ENCODE data around the gene CAPN14. TPM values are rescaled to one million over a fixed set of nuclear protein-coding genes. Genes with fewer than 3 reads are reported as not detected.

The CAPN14 gene
- total RNA-seq, 1 donor from 2014 or later: 3.3 TPM

GRCh38 chr2:31125918-31126695, 91.2 kb downstream of the CAPN14 start:
- ATAC-seq (ENCODE audit: low read depth) (no peak), DNase-seq (no peak)
- TF ChIP-seq CTCF (IDR thresholded peaks at IDR 0.05): no peak
- no peaks in the 10 kb centered on the region for H3K9me3 Mint-ChIP-seq
- no peaks in the 10 kb centered on the region for H3K27me3 Mint-ChIP-seq
- H3K27ac Mint-ChIP-seq: no peak overlapping the region
- CTCF ChIA-PET: no interaction called here
- H3K4me3 Mint-ChIP-seq: no peak overlapping the region
- H3K4me1 Mint-ChIP-seq: no peaks in the 10 kb centered on the region
- intact Hi-C loops (cut with micrococcal nuclease): no loop called here
- POLR2A ChIA-PET: no interaction called here
- no peaks in the 10 kb centered on the region for H3K36me3 Mint-ChIP-seq (ENCODE audit: low read depth)

- no peak for TF ChIP-seq CTCF (IDR thresholded peaks at IDR 0.05)
- no peaks in the 10 kb centered on the region for H3K27me3 Mint-ChIP-seq
- no peaks in the 10 kb centered on the region for H3K36me3 Mint-ChIP-seq (ENCODE audit: low read depth)
- no peak for DNase-seq
- no peak overlapping the region for H3K4me3 Mint-ChIP-seq
- ChIA-PET POLR2A (no interaction called here), CTCF (no interaction called here)
- H3K27ac Mint-ChIP-seq: no peak overlapping the region
- intact Hi-C loops (cut with micrococcal nuclease): no loop called here
- H3K9me3 Mint-ChIP-seq: no peaks in the 10 kb centered on the region
- no peak for ATAC-seq (ENCODE audit: low read depth)
- no peaks in the 10 kb centered on the region for H3K4me1 Mint-ChIP-seq
Observed at GRCh38 chr2:31124904-31125303, 92.4 kb downstream of the CAPN14 start.

Other genes with a start within 250 kb of the CAPN14 start
- 6.6 and 7.9 TPM in 2 replicates for gene GALNT14, start 79.1 kb downstream of the CAPN14 start, total RNA-seq
- gene EHD3, start 16.6 kb upstream of the CAPN14 start, total RNA-seq: 38.1 and 40.3 TPM in 2 replicates
- gene XDH, start 197.2 kb upstream of the CAPN14 start, total RNA-seq: not detected in 2 replicates

Measured in activated B cell treated with CpG ODN at 0.5 μM for 24 hours (primary cell).